GM10847 (cell line): ENCODE results near the gene KCNH5.

Source experiments
- POLR2A ChIP-seq: IDR thresholded peaks from 2 replicates; pipeline ENCODE4 v1.6.1; 2011; ENCODE audit not compliant: insufficient read length; ENCODE audit errors: extremely low read depth

KCNH5 gene

GRCh38 chr14:62674563-62675237 is 370.6 kb downstream of the KCNH5 start:
- no peak for TF ChIP-seq POLR2A

- TF ChIP-seq POLR2A, result no peak
Observed at GRCh38 chr14:62673014-62673755, 372.1 kb downstream of the KCNH5 start.

GRCh38 chr14:62670526-62670925 is 374.7 kb downstream of the KCNH5 start:
- TF ChIP-seq POLR2A, result no peak

- TF ChIP-seq POLR2A, result no peak
Observed at GRCh38 chr14:62667421-62667914, 377.8 kb downstream of the KCNH5 start.

GRCh38 chr14:62665286-62665685 is 380.0 kb downstream of the KCNH5 start:
- TF ChIP-seq POLR2A, result no peak

- TF ChIP-seq POLR2A, result no peak
Observed at GRCh38 chr14:62663456-62663821, 381.8 kb downstream of the KCNH5 start.

GRCh38 chr14:62662811-62663455 is 382.3 kb downstream of the KCNH5 start:
- no peak for TF ChIP-seq POLR2A

GRCh38 chr14:62661818-62662217 is 383.4 kb downstream of the KCNH5 start:
- no peak for TF ChIP-seq POLR2A

- TF ChIP-seq POLR2A, result no peak
Observed at GRCh38 chr14:62658631-62659030, 386.6 kb downstream of the KCNH5 start.

- no peak for TF ChIP-seq POLR2A
Observed at GRCh38 chr14:62657376-62657775, 387.9 kb downstream of the KCNH5 start.

- TF ChIP-seq POLR2A, result no peak
Observed at GRCh38 chr14:62655166-62655565, 390.1 kb downstream of the KCNH5 start.

GRCh38 chr14:62654641-62655040 is 390.6 kb downstream of the KCNH5 start:
- no peak for TF ChIP-seq POLR2A
